Iris pigment epithelial cell (primary cell): ENCODE data around the gene KCNF1.

Source experiments
- DNase-seq: peaks from one replicate; pipeline ENCODE4 v3.0.0-alpha.2; 2011; ENCODE audit warnings: low read depth

Gene KCNF1

DNA sequence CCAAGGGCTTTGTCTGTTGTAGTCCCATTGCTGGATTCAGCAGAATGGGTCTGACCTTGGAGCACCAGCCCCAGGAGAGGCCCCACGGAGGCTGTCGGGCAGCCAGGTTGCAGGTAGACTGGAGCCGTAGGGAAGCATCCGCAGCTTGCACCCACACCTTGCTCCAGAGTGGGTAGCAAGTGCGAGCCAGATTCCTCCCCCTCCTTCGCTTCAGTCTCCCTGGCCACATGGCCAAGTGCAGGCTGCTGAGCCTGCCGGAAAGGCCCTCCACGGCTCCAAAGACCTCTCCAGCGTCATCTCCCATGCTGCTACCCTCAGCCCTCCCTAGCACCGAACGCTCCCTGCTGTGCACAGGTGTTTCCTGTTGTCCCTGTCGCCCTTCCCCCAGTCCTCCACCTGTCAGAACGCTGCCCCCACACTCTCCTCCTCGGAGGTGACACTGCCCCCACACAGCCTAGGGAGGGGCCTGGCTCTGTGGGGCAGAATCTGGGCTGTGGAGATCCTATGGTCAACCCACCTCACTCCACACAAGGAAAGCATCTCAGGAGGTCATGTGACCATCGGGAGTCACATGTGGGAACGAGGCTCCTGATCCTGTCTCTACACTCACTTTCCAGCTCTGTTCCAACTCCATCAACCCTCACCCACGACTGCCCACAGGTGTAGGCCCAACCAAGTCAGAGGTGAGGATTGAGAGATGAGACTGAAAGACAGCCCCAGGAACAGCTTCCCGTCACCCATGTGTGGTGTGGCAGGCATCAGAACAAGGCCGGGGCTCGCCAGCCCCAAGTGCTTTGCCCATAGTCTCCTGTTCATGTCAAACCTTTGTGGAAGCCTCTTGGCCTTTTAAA is 8.3 kb downstream of the KCNF1 start:
- DNase-seq = no peak

DNA sequence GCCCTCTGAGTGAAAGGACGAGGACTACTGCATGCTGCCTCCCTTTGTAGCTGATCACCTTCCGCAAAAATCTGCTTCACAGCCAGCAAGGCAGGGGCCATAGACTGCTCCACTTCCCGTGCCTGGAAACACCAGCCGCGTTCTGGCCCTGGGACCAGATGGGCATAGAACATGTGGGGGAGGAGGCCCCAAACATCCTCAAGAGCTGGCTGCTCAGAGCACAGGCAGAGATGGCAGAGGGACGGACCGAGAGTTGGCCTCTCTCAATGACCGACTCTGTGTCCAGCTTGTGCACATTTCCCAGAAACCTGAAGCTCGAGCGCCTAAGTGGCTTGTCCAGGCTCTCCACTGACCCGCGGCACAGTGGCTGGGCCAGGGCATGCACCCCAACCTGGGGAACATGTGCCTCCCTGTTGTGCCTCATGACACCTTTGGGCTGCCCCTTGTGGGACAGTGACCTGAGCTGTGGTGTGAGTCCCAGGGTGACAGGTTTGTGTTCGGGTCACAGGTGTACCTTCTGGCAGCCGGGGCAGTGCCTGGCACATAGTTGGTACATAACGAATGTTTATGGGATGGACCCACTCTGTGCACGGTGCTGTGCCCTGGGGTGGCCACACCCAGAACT is 9.1 kb downstream of the KCNF1 start:
- DNase-seq = no peak

DNA sequence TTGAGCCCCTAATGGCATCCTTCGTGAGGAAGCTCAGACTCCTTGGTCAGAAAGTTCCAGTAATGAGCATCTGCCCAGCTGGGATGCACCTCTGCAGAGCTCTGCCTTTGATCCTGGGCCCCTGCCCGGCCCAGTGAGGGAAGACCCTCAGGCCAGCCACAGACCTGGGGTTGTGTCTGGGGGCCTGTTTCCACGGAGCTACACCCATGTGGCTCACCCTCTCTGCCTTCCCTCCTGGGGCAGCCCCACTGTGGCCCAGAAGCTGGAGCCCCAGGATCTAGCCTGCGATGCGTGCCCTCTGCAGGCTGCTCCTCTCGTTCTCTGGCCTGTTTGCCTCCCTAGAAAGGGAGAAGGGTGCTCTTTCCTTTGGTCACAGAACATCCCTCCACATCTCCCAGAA is 9.8 kb downstream of the KCNF1 start:
- no peak for DNase-seq

DNA sequence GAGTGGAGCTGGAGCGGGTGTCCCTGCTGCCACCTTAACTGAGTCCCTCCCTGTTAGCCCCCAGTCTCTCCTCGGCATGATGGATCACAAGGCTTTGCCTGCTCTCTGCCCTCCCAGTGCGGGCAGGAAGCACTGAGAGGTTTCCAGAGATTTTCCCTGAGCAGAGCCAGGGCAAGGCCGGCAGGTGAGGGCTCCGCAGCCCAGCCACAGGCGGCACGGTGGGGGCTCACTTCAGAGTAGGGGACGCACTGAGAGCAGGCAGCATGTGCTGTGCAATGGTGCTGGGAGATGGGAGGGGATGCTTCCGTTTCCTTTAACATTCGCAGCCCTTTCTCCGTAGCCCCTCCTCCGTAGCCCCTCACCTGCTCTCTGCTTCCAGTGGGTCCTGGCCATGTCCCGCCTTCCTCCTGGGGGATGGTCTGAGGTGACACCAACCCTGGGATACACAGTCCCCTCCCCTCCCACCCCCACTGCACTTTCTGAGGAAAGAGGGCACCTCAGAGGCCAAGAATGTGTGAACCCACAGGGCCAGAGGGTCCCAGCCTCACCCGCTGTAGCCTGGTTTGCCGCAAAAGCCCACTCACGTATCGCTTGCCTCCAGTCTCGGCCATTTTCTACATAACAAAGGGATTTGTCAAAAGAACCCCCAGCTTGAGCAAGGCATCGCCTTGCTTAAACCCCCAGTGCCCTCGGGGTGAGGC is 10.7 kb downstream of the KCNF1 start:
- DNase-seq = no peak

DNA sequence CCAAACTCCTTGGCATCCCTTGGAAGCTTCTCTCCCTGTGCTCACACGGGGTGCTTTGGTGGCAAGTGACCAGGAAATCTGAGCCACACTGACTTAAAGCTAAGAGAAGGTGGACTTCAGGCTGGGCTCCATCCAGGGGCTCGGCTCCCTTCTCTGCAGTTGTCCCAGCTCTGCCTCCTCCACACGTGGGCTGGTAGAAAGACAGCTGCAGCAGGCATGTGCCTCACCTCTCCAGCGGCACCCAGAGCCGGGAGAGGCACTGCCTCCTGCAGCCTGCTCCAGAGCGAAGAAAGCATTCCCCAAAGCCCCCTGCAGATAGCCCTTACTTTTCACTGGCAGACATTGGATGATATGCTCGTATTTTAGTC is 11.3 kb downstream of the KCNF1 start:
- DNase-seq = no peak

DNA sequence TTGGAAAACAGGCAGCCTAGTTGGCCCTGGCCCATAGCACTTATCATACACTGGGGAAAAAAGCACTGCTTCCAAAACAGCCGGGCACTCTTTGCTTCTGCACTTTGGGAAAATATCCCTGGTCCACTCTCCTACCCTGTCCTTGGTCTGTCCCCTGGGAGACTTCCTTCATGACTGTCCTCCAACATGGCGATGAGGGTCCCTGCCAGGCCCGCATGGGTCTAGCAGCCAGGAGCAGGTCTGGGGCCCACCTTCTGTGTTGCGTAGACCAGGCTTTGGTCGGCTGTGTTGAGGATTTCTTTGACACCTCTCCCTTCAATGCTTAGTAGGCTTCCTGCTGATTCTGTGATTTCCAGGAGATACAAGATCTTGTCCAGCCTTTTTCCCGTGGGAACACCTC is 12.2 kb downstream of the KCNF1 start:
- DNase-seq = no peak

DNA sequence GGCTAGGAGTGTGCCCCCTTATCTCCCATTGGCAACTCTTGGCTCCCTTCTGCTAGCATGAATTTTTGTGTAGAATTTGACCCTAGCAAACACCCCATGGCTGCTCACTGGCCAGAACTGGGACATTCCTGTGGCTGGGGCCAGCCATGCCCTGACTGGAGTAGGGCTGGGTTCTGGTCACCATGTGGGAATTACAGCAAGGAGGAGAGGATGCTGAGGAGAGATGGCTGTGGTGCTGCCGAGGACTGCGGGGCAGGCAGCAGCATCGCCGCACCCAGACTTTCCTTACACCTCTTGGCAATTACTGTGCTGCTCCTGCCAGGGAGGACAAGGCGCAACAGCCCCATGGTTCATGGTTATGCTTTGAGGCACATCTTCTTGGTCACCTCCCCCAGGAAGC is 12.7 kb downstream of the KCNF1 start:
- no peak for DNase-seq

DNA sequence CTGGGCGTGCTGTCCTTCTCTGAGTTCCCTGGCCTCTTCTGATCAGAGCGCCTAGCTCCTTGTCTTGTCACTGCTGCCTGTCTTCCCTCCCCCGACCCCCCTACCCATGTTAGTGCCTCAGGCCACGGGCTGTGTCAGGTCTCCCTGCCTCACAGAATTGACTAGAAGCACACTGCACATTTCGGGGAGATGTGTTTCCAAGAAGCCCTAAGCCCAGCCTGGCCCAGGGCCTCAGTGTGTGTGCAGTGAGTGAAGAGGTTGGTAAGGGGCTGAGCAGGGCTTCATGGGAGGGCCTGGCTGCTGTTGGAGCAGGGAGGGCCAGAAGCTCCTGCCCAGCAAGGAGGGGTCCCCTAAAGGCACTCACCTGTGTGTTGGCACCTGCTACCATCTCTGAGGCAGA is 13.1 kb downstream of the KCNF1 start:
- no peak for DNase-seq

DNA sequence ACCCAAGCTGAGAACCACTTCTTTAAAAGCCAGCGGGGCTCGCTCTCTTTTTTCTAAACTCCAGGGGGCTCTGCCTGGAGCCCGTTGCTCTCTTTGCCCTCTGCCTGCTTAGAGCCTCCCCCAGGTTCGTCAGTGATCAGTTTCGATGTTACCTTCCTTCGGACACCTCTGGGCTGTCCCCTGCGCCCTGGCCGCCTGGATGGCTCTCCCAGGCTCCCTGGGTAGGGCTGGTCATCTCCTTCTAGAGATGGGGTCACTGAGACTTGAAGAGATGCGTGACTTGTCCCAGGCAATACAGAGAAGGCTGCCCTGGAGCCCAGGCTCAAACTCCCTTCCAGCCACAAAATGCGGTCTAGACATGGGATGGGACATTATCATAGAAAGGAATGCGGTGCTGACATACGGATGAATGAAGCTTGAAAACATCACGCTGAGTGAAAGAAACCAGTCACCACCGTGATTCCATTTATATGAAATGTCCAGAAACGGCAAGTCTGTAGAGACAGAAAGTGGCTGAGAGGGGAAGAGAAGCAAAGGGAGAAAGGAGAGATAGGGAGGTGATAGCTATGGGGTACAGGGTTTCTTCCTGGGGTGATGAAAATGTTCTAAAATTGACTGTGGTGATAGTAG is 14.6 kb downstream of the KCNF1 start:
- DNase-seq = no peak

DNA sequence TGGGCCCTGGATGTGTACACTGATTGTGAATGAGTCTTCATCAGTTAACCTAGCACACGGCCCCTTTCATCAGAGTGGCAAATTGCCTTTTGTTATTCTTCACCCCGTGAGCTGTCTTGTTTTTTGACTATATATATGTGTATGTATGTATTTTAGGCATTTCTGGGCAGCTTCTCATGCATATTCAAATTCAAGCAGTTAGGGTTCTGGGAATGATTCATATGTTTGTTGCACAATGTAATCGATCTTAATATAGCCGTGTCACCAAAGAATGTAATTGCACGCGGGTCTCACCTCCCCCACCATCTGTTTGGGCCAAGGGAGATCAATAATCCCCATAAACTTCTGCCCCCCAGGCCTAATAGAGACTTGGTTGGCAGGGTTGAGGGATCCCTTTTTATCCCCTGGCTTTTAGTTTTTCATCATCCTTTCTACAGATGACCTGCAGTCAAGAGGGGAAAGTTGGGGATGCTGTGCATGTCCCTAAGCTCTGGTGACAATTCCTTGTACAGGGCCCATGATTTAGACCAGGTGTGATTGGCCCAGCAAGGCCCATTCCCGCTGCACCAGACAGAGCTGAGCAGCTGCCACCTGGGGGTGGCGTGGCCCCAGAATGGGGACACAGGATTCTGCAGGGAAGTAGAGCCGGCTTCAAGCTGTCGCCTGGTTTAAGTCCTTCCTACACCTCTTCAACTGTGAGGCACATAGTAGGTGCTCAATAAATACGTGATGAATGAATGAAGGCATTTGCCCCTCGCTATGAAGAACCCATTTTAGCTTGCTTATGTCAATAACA is 19.2 kb downstream of the KCNF1 start:
- peak; percentile 16 for DNase-seq

DNA sequence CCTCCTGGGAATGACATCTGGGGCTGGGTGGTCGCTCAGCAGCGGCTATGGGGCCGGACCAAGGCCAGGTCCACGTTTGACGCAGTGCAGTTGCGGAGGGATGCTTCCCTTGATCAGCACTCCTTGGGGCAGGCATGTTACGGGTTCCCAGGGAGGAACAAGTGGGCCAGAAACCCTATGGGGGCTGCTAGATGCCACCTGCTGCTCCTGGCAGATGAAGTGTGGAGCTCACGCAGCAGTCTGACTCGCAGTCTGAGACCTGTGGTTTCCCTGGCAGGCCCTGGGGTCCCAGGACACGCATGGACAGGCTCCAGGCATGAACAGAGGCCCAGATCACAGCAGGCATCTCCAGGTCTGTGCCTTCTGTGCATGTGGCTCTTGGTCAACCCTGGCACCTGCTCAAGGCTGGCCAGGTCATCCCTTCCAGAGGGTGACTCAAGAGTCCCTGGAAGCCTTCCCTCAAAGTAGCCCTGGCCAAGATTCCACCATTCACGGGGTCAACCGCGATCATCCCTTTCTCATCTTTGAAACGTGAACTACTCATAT is 20.0 kb downstream of the KCNF1 start:
- DNase-seq = peak; percentile 40

DNA sequence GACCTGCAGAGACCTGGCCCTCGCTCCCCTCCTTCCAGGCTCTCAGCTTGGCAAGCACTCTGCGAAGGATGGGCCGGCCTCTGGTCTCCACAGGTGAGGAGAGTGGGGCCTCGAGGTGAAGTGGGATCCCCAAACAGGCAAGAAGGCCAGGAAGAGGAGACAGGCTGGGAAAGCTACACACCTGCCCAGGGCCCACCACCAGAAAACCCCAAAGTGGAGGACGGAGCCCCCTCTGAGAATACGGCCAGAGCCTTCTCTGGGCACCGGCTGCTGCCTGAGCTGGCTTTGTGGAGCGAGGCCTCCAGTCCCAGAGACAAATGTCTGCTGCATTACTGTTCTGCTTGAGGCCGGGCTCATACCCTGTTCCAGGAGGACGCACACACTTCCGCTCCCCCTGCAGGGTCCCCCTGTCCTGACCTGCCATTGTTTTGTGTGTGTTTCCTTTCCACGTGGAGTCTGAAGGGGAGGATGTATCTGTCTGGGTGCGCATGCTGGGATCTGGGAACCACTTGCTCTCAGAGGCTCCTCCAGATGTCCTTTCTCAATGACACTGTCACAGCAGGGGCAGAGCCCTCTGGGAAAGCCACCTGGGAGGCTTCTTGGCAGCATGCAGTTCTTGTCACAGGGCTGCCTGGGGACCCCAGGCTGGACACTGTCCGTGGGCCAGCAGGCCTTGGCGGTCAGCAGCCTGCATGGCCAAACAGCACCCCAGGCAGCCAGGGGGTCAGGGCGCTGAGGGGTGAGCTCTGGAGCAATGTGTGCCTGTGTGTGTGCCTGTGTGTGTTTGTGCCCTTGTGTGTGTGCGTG is 20.8 kb downstream of the KCNF1 start:
- DNase-seq = no peak

DNA sequence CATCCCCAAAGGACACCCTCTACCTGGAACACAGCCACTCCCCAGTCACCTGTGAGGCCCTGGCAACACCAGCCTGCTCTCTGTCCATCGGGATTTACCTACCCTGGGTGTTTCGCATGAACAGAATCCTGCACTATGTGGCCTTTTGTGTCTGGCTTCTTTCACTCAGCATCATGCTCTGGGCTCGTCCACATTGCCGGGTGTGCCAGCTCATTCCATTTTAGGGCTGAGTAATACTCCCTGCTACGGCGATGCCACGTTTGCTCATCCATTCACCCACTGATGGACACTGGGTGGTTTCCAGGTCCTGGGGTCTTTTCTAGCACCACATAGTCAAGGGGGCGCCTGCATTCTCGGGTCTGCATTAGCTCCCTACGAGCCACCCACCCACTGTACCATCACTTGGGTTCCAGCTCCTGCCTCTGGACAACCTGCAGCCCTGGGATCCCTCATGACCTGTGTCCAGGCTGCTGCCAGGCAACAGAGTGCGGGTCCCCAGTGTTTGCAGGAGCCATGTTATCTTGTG is 22.0 kb downstream of the KCNF1 start:
- DNase-seq = no peak

DNA sequence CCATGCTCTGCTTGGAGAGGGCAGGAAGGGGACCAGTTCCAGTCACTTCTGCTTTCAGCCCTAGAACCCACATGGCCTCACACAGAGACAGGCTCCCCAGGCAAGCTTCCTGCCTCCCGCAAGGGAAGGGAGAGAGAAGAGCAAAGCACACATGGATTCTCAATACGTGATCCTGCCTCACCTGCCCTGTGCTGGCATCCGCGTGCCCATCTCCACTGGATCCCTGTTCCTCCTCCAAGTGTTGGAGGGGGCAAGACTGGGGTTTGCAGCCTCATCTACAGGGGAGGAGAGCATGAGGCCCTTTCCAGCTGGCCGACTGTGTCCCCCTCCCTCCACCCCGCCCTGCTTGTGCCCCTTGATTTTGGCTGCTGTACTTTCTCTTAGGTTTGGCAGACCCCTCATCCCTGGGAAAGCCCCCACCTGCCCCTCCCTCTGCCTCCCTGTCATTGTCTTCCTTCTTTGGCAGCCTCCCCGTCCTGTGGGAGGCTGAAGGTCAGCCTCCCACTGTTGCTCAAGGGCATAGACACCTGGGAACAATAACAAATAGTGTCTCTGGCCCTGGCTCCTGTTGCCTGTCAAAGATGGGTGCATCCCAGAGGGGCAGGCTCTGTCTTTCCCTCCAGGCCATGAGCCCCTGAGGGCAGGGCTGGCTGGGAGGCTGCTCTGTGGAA is 22.7 kb downstream of the KCNF1 start:
- DNase-seq = no peak

DNA sequence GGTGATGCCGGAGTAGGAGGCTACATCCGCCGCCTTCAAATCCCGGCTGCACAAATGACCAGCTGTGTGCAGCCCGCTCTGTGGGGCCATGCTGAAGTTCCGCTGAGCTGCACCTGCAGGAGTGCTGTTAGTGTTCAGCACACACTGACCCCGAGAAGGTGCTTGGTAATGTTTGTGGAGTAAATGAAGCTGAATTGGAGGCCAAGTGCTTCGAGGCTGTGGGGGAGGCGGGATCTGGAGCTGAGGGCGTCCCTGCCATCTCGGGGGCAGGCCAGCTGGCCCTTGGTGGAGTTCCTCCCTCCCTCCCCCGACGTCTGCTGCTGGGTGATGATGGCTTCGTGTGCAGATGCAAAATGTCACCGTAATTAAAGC is 23.2 kb downstream of the KCNF1 start:
- no peak for DNase-seq

DNA sequence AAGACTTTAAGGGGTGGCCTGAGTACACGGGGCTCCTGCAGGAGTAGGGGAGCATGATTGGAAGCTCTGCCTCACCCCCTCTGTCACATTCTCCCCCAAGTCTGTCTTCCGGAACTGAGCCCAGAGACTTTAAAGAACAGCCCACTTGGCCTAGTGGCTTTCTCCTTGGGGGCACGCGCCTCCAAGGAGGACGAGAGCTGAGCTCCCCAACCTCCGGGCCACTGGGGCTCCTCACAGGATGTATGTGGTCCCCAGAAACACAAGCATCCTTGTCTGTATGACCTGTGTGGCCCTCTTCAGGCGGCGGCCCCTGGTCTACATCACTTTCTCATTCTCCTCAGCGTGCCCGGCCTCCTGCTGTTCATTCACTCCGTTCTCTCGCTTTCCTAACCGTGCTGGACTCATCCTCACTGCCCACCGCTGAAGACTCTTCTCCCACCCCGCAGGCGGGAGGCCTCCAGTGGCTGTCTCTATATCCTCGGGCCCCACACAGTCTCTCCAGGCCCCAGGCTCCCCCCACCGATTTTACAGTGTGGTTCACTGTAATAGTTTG is 23.7 kb downstream of the KCNF1 start:
- DNase-seq = no peak

DNA sequence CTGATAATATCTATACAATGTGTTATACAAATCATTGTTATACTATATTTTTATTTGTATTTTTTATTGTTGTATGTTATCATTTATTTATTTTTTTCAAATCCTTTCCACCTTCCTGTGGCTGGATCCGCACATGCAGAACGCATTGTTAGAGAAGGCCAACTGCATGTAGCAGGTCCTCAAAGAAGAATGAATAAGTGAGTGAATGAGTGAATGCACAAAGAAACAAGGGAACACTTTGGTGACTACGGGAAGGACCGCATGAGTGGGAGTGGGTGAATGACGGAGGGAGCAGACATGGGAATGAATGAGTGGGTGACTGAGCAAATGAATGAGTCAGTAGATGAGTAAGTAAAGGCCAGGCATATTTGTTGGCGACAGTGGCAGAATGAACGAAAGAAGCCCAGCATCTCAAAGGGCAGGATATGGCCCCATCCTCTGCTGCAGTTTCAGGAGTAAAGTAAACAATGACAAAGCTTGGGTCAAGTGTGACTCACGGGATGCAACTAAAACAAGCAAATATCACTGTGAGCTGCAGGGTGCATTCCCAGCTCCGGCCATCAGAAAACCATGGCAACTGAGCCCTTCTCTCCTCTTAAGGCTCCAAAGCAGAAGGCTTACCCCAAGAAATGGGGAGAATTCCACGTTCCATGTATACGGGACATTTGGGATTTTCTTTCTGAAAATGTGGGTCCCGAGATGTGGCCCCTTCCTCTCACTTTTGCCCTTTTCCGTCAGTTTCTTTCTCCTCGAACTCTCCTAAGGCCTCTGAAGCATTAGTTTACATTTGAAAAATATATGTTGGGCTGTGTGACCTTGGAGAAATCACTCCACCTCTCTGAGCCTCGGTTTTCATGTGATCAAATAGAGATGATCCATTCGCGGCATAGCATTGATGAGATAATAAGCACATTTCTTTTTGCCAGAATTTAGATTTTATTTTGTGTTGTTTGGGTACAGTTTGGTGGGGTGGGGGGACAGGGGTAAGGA is 24.5 kb downstream of the KCNF1 start:
- peak; percentile 98 for DNase-seq

DNA sequence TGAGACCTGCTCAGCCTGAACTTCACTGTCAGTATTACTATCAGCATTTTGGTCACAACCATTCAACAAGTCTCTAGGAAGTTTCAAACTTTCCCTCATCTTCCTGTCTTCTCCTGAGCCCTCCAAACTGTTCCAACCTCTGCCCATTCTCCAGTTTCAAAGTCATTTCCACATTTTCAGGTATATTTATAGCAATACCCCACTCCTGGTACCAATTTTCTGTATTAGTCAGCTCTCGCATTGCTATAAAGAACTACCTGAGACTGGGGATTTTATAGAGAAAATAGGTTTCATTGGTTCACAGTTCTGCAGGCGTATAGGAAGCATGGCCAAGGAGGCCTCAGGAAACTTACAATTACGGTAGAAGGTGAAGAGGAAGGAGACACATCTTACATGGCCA is 27.3 kb downstream of the KCNF1 start:
- no peak for DNase-seq
